NCI-H2171 treated with DMSO at 0.1 percent for 48 hours (cell line): Measurements from ENCODE around the gene NPY4R2.
A peak's percentile ranks its signal among the peaks of the same experiment; 100 is the strongest.
"Not testable (repeated sequence)": the region's sequence is repeated elsewhere in the genome, so short reads cannot be mapped to it uniquely, and the experiment has no call there.

Experiments used
- DNase-seq: peaks from one replicate; lab custom pipeline; 2025; lab: John Stamatoyannopoulos, UW

The NPY4R2 gene

GRCh38 chr10:47933462-47933861 is 15.0 kb downstream of the NPY4R2 start:
- not testable (repeated sequence) for DNase-seq

GRCh38 chr10:47936772-47937228 is 18.3 kb downstream of the NPY4R2 start:
- DNase-seq, result not testable (repeated sequence)

GRCh38 chr10:47937634-47938033 is 19.2 kb downstream of the NPY4R2 start:
- not testable (repeated sequence) for DNase-seq

GRCh38 chr10:47940821-47941220 is 22.4 kb downstream of the NPY4R2 start:
- DNase-seq, result not testable (repeated sequence)

- not testable (repeated sequence) for DNase-seq
Observed at GRCh38 chr10:47941379-47941778, 22.9 kb downstream of the NPY4R2 start.

GRCh38 chr10:47942351-47943019 is 24.0 kb downstream of the NPY4R2 start:
- peak; percentile 56 for DNase-seq

- DNase-seq, result not testable (repeated sequence)
Observed at GRCh38 chr10:47943328-47943727, 24.9 kb downstream of the NPY4R2 start.

GRCh38 chr10:47947424-47947823 is 29.0 kb downstream of the NPY4R2 start:
- not testable (repeated sequence) for DNase-seq

- DNase-seq, result not testable (repeated sequence)
Observed at GRCh38 chr10:47957158-47957557, 38.7 kb downstream of the NPY4R2 start.

GRCh38 chr10:47959677-47960076 is 41.2 kb downstream of the NPY4R2 start:
- DNase-seq, result not testable (repeated sequence)

GRCh38 chr10:47960699-47961098 is 42.2 kb downstream of the NPY4R2 start:
- not testable (repeated sequence) for DNase-seq

- not testable (repeated sequence) for DNase-seq
Observed at GRCh38 chr10:47962785-47963184, 44.3 kb downstream of the NPY4R2 start.

- not testable (repeated sequence) for DNase-seq
Observed at GRCh38 chr10:47964280-47965063, 46.0 kb downstream of the NPY4R2 start.

- not testable (repeated sequence) for DNase-seq
Observed at GRCh38 chr10:47968988-47969387, 50.5 kb downstream of the NPY4R2 start.

GRCh38 chr10:47970047-47970446 is 51.6 kb downstream of the NPY4R2 start:
- not testable (repeated sequence) for DNase-seq

- not testable (repeated sequence) for DNase-seq
Observed at GRCh38 chr10:47971598-47971997, 53.1 kb downstream of the NPY4R2 start.

- not testable (repeated sequence) for DNase-seq
Observed at GRCh38 chr10:47972077-47972476, 53.6 kb downstream of the NPY4R2 start.
